Eye (tissue), 1 donor: ENCODE results near the gene ACVRL1.

Source experiments
- DNase-seq: peaks from one replicate; pipeline ENCODE4 v3.0.0-alpha.2; 2015

The ACVRL1 gene

GRCh38 chr12:51917746-51918453, 10.6 kb downstream of the ACVRL1 start:
- peak; percentile 53 for DNase-seq

DNA sequence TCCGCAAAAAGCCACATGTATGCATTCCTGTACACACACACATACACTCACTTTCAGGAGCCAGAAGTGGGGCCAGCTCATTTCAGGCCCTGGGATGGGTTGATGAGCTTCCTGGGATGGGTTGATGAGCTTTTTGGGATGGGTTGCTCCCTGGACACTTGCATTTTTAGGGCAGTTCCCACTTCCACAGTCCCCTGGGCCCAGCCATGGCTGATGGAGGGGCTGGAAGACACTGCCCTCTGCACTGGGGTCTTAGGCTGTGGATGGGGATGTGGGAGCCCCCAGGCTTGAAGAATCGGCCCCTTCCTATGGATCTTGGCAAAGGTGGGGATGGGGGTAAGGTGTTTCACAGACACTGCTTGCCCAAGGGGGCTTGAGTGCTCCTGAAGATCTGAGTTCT, 12.7 kb downstream of the ACVRL1 start:
- DNase-seq: no peak

DNA sequence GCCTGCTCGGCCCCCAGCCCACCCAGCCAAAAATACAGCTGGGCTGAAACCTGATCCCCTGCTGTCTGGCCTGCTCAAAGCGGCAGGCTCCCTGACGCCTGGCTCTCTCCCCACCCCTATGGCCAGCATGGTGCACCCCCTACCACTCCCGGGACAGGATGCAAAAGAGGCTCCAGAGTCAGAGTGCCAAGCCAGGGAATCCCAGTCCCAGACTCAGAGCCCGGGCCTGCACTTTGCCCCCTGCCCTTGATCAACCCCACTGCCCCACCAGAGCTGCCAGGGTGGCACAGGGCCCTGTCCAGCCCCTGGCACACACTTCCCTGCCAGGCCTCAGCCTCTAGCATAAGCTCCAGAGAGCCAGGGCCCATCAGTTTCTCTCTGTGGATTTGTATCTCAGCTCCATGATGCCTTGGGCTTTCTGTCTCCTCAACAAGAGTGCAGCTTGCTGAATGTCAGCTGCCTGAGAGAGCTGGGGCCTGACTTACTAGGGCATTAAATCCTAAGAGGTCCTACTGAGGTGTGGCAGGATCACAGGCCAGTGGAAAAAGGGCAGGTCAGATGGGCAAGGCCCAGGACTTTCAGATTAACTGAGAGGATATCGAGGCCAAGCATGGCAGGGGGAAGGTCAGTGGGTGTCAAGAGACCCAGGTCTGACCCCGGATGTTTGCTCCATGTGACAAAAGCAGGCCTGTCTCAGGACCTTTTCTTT, 13.9 kb downstream of the ACVRL1 start:
- DNase-seq: peak; percentile 36

- no peak for DNase-seq
Measured at GRCh38 chr12:51922146-51922545, 14.8 kb downstream of the ACVRL1 start.

DNA sequence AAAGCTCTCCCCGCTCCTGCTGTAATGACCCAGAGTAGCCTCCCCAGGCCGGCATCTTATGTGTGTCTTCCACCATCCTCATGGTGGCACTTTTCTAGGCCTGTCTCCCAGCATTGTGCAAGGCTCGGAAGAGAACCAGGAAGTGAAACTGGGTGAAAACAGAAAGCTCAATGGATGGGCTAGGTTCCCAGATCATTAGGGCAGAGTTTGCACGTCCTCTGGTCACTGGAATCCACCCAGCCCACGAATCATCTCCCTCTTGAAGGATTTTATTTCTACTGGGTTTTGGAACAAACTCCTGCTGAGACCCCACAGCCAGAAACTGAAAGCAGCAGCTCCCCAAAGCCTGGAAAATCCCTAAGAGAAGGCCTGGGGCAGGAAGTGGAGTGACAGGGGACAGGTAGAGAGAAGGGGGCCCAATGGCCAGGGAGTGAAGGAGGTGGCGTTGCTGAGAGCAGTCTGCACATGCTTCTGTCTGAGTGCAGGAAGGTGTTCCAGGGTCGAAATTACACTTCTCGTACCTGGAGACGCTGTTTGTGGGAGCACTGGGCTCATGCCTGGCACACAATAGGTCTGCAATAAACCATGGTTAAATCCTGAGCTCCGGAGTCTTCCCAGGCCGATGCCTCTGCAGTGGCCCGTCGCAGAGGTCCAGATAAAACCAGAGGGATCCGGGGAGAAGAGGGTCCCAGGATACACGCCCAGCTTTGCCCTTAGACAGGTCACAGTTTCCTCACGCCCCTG, 15.6 kb downstream of the ACVRL1 start:
- no peak for DNase-seq

- DNase-seq: peak; percentile 48
Measured at GRCh38 chr12:51923506-51924365, 16.4 kb downstream of the ACVRL1 start.

GRCh38 chr12:51924551-51925319, 17.4 kb downstream of the ACVRL1 start:
- no peak for DNase-seq

DNA sequence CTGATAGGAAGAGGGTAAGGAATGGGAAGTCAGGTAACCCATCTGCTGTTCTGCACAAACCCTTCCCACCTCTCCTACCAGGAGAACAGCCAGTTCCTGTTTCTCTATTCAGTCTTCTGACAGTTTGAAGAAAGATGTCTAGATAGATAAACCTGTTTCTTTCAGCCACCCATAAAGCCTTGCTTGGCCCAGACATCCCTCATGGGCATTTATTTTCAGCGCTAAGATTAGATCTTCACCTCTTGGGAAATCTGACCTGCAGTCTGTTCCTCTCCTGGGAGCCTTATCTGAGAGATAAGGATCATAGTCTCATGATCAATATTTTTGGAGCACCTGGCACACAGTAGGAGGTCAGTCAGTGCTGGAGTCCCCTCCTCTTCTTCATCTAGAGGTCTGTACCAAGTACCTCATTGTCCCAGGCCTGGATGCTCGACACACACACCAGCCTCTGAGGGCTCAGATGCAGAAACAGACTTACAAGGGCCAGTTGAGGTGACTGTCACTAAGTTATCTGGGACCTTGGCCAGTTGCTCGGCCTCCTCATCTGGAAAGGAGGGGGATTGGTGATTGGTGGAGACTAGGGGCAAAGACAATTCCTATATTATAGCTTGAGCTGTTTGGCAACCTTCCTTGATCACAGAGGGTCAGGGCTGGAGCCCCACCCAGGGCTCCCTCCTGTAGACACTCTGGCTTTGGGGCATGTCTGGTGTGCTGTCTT, 18.2 kb downstream of the ACVRL1 start:
- DNase-seq: no peak

DNA sequence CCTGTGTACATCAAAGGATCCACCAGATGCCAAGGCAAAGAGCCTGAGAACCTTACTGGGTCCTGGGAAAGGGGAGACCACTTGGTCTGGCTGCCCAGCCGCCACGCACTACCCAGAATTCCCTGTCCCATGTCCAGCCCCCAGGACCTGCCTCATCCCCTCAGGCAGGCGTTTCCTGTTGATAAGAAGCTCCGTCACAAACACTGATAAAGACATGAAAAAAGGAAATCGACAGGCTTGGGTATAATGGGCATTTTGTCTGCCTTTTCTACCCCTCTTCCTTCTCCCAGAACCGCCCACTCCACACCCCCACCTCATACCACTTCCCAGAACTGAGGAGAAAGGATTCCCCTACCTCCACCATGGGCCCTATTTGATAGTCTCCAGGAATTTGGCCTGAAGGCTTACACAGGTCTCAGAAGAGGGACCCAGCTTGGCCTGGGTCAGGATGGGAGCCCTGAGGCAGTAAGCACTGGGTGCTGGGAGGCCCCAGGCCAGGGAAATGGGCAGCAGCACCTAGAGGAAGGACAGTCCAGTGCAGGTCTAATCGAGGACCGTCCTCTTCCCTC, 18.8 kb downstream of the ACVRL1 start:
- no peak for DNase-seq

- no peak for DNase-seq
Measured at GRCh38 chr12:51926718-51927117, 19.4 kb downstream of the ACVRL1 start.

DNA sequence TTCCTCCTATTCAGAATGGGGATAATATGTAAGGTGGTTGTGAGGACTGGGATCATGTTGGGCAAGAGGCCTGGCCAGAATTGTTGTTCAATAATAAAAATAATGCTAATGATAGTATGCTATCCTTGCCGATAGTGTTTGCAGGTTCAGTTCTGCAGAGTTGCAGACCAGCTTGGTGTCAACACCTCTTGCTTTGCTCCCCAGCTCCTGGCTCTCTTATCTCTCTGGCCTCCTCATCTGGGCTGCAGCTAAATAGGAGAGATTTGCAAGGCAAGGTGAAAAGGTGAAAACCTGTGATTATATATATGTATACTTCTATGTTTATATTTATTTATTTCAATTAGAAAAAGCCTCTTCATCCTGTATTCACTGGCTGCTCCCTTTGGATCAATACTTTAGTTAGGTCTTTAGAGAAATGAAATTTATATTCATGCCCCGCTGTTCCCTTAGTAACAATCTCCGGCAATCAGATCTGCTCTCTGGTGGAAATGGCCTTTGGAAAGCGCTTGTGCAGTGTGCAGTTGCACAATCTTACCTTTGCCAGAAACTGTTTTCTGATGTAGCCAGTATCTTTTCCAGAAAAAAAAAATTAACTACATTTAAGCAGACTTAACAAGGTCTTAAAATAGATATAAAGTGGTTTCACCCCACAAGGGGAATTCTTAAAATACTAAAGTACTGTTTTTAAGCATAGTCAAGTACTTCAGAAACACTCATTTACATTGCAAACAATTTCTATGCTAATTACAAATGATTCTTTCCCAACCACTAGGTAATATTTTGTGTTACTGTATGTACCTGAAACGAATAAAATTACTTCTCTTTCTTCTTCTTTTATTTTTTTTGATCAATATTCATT, 25.1 kb downstream of the ACVRL1 start:
- DNase-seq: no peak

- no peak for DNase-seq
Measured at GRCh38 chr12:51934080-51934479, 26.8 kb downstream of the ACVRL1 start.

- DNase-seq: peak; percentile 25
Measured at GRCh38 chr12:51937926-51938325, 30.6 kb downstream of the ACVRL1 start.

- no peak for DNase-seq
Measured at GRCh38 chr12:51938726-51939125, 31.4 kb downstream of the ACVRL1 start.

- DNase-seq: no peak
Measured at GRCh38 chr12:51941011-51941581, 33.8 kb downstream of the ACVRL1 start.

- DNase-seq: no peak
Measured at GRCh38 chr12:51941604-51942003, 34.3 kb downstream of the ACVRL1 start.

GRCh38 chr12:51942056-51942455, 34.8 kb downstream of the ACVRL1 start:
- no peak for DNase-seq

- no peak for DNase-seq
Measured at GRCh38 chr12:51942501-51943000, 35.2 kb downstream of the ACVRL1 start.

DNA sequence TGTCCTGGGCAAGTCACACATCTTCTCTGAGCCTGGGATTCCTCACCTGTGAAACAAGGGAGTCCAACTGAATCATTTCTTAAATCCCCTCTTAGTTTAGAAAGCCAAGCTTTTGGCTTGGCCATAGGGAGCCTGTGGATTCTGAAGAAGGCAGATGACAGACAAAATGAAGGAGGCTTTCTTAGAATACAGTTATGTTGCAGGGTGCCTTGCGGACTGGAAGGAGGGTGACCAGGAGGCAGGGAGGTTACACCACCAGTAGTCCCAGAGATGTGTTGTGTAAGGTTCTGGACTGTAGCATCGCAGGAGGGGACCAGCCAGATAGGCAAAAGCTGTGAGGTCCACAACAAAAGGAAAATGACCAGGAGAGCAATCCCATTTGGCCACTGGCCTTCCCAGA, 36.0 kb downstream of the ACVRL1 start:
- DNase-seq: no peak
